Peyer's patch (tissue), 4 donors: ENCODE data around the gene RBBP8NL.

Experiments
- POLR2A ChIP-seq, 2 donors: fragments of 450-650 bp; IDR thresholded peaks; one replicate each; pipeline ENCODE4 v1.5.1; 2017; ENCODE audit warnings: antibody characterized with exemption in 2 of 2, mild to moderate bottlenecking in 2 of 2, moderate library complexity in 2 of 2
- TF ChIP-seq, protein P1 (sequence below), 6 experiments: fragments of 450-650 bp in 4 of 6; fragments of 200-600 bp in 2 of 6; sonication (generic) in 1 of 6; IDR thresholded peaks; one replicate each; pipeline ENCODE4 v1.5.1; 2017 to 2019; ENCODE audit warnings: antibody characterized with exemption in 6 of 6, mild to moderate bottlenecking in 3 of 6, moderate library complexity in 1 of 6

DNA sequence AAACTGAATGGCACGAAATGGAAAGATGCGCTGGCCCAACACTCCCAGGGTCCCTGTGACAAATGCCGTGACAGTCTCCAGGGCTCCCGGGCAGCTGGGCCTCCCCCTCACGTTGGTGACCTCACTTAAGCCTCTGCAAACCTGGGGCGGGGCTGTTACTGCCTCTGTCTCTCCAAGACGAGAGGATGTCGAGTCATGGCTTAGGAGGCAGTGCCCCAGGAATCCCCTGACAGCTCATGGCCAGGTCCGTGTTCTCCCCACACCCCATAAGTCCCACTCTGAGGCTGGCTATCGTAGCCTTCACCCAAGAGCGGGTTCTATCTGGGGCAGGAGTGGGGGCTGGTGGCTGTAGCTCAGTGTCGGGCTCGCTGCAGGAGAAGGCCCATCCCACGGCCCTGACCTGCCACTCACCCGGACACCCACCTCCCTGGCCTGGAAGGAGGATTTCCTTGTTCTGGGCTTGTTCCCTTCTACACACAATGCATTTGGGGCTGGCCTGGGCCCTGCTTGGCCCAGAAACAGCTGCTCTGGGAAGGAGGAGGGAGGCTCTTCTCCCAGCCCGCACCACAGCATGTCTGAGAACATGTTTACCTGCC, 46.0 kb downstream of the RBBP8NL start:
- TF ChIP-seq POLR2A (IDR thresholded peaks at IDR 0.05) = no peak
- TF ChIP-seq, protein P1, sequence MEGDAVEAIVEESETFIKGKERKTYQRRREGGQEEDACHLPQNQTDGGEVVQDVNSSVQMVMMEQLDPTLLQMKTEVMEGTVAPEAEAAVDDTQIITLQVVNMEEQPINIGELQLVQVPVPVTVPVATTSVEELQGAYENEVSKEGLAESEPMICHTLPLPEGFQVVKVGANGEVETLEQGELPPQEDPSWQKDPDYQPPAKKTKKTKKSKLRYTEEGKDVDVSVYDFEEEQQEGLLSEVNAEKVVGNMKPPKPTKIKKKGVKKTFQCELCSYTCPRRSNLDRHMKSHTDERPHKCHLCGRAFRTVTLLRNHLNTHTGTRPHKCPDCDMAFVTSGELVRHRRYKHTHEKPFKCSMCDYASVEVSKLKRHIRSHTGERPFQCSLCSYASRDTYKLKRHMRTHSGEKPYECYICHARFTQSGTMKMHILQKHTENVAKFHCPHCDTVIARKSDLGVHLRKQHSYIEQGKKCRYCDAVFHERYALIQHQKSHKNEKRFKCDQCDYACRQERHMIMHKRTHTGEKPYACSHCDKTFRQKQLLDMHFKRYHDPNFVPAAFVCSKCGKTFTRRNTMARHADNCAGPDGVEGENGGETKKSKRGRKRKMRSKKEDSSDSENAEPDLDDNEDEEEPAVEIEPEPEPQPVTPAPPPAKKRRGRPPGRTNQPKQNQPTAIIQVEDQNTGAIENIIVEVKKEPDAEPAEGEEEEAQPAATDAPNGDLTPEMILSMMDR (IDR thresholded peaks at IDR 0.05) = no peak
